Uterine smooth muscle cell (primary cell): Measurements from ENCODE around the gene ZSWIM4. TPM values are rescaled to one million over a fixed set of nuclear protein-coding genes. Genes with fewer than 3 reads are reported as not detected.

Source experiments
- total RNA-seq: library from RNA; depleted of rRNA; stranded (reverse); fragments of >200 nt; gene quantifications from 2 replicates; pipeline ENCODE4 v1.2.3, GENCODE V29; 2014

Gene ZSWIM4
- 5.5 and 11.7 TPM in 2 replicates for total RNA-seq

GRCh38 chr19:13794757-13795589, at the start of gene ZSWIM4:
Gene ZSWIM4, plus strand, starts transcription at chr19:13795443. Its CDS starts 206 bp downstream, at chr19:13795649.

GRCh38 chr19:13764101-13764807, 31.0 kb upstream of the ZSWIM4 start, which contains the start of gene MRI1:
Gene MRI1, plus strand, starts transcription at chr19:13764522. Its CDS starts 67 bp downstream, at chr19:13764589.

GRCh38 chr19:13774217-13775191, 20.7 kb upstream of the ZSWIM4 start, which contains the start of gene C19orf53:
Gene C19orf53, plus strand, starts transcription at chr19:13774456. Its CDS starts 22 bp downstream, at chr19:13774478.

GRCh38 chr19:13876834-13877233, 81.6 kb downstream of the ZSWIM4 start, which contains the start of gene NANOS3:
Gene NANOS3, plus strand, starts transcription at chr19:13877134. Its CDS starts 115 bp downstream, at chr19:13877249.

Other genes with a start within 250 kb of the ZSWIM4 start
- gene MRI1, start 30.9 kb upstream of the ZSWIM4 start, total RNA-seq = 30.6 and 54.3 TPM in 2 replicates
- gene C19orf53, start 21.0 kb upstream of the ZSWIM4 start, total RNA-seq = 57.2 and 63.3 TPM in 2 replicates
- not detected in 2 replicates for gene NANOS3, start 81.7 kb downstream of the ZSWIM4 start, total RNA-seq
- 0.55 and 0.87 TPM in 2 replicates for gene BRME1, start 110.7 kb downstream of the ZSWIM4 start, total RNA-seq
- gene CC2D1A, start 110.8 kb downstream of the ZSWIM4 start, total RNA-seq = 6.9 and 8.0 TPM in 2 replicates
- gene PODNL1, start 143.0 kb downstream of the ZSWIM4 start, total RNA-seq = under 0.01 and 1.2 TPM in 2 replicates
- 5.5 and 14.9 TPM in 2 replicates for gene DCAF15, start 157.1 kb downstream of the ZSWIM4 start, total RNA-seq
- 3.7 and 3.9 TPM in 2 replicates for gene RFX1, start 210.9 kb downstream of the ZSWIM4 start, total RNA-seq
- gene RLN3, start 232.7 kb downstream of the ZSWIM4 start, total RNA-seq = not detected in 2 replicates
- gene IL27RA, start 236.3 kb downstream of the ZSWIM4 start, total RNA-seq = 1.00 and 2.4 TPM in 2 replicates